Keratinocyte (primary cell): ENCODE data around the gene PXDC1. TPM values are rescaled to one million over a fixed set of nuclear protein-coding genes. Genes with fewer than 3 reads are reported as not detected.

Source experiments
- DNase-seq: peaks from one replicate; pipeline ENCODE4 v3.0.0-alpha.2; 2011; ENCODE audit warnings: low read depth, missing footprints, low spot score
- FAIRE-seq: peaks from 2 replicates; lab custom pipeline; 2011; peaks lifted over from hg19 to GRCh38; lab: Jason Lieb, UNC
- H2AFZ ChIP-seq: 2 replicates; pipeline ENCODE4 v1.6.0; 2012; ENCODE audit warnings: low read length, control low read depth, inconsistent platforms; ENCODE audit not compliant: control insufficient read depth
- H3K27ac ChIP-seq: 2 replicates; pipeline ENCODE4 v1.5.1; 2011; ENCODE audit warnings: low read length; ENCODE audit not compliant: control insufficient read depth, insufficient read depth
- H3K27me3 ChIP-seq: 3 replicates; pipeline ENCODE4 v1.6.0; 2011; ENCODE audit warnings: low read length; ENCODE audit not compliant: control insufficient read depth, insufficient read depth; ENCODE audit errors: extremely low read depth
- H3K36me3 ChIP-seq, 2 experiments: 2 replicates in 1 of 2; 3 replicates in 1 of 2; pipeline ENCODE4 v1.5.1; 2011; ENCODE audit warnings: low read length in 2 of 2, mild to moderate bottlenecking in 1 of 2; ENCODE audit not compliant: control insufficient read depth in 2 of 2, insufficient read depth in 2 of 2; ENCODE audit errors: extremely low read depth in 1 of 2
- H3K4me1 ChIP-seq: 3 replicates; pipeline ENCODE4 v1.5.1; 2011; ENCODE audit warnings: low read length; ENCODE audit not compliant: control insufficient read depth, insufficient read depth; ENCODE audit errors: extremely low read depth
- H3K4me2 ChIP-seq: 3 replicates; pipeline ENCODE4 v1.6.0; 2011; ENCODE audit warnings: low read depth, low read length; ENCODE audit not compliant: control insufficient read depth, insufficient read depth; ENCODE audit errors: extremely low read depth
- H3K4me3 ChIP-seq, 3 experiments: fragments of 200-600 bp in 1 of 3; sonication (generic) in 1 of 3; 2 replicates in 2 of 3; 3 replicates in 1 of 3; pipeline ENCODE4 v1.5.1; 2011 to 2016; ENCODE audit warnings: low read length in 3 of 3, mild to moderate bottlenecking in 3 of 3, control low read depth in 2 of 3, inconsistent platforms in 1 of 3, low read depth in 1 of 3, mixed read lengths in 1 of 3, mixed run types in 1 of 3, moderate library complexity in 1 of 3; ENCODE audit not compliant: control insufficient read depth in 2 of 3, insufficient read depth in 2 of 3; ENCODE audit errors: extremely low read depth in 1 of 3
- H3K79me2 ChIP-seq: 2 replicates; pipeline ENCODE4 v1.6.0; 2012; ENCODE audit warnings: low read length; ENCODE audit not compliant: control insufficient read depth, insufficient read depth
- H3K9ac ChIP-seq: 3 replicates; pipeline ENCODE4 v1.6.0; 2011; ENCODE audit warnings: low read length; ENCODE audit not compliant: control insufficient read depth, insufficient read depth; ENCODE audit errors: extremely low read depth
- H3K9me1 ChIP-seq: 3 replicates; pipeline ENCODE4 v1.6.0; 2011; ENCODE audit warnings: low read length; ENCODE audit not compliant: control insufficient read depth, insufficient read depth; ENCODE audit errors: extremely low read depth
- H3K9me3 ChIP-seq: 2 replicates; pipeline ENCODE4 v1.5.1; 2012; ENCODE audit warnings: low read depth, low read length; ENCODE audit not compliant: control insufficient read depth
- H4K20me1 ChIP-seq: 3 replicates; pipeline ENCODE4 v1.6.0; 2011; ENCODE audit warnings: low read length; ENCODE audit not compliant: control insufficient read depth, insufficient read depth; ENCODE audit errors: extremely low read depth
- CTCF ChIP-seq, 3 experiments: IDR thresholded peaks in 1 of 3; conservative IDR thresholded peaks in 1 of 3; optimal IDR thresholded peaks in 1 of 3; 2 replicates in 2 of 3; 3 replicates in 1 of 3; pipeline versions ENCODE3 to v1.5.1; 2011; ENCODE audit warnings: low read length in 3 of 3, mild to moderate bottlenecking in 3 of 3, moderate library complexity in 2 of 3, control low read depth in 1 of 3, inconsistent platforms in 1 of 3; ENCODE audit not compliant: insufficient read depth in 2 of 3; ENCODE audit errors: extremely low read depth in 1 of 3
- EZH2 ChIP-seq: IDR thresholded peaks from one replicate; pipeline ENCODE4 v1.6.1; 2012; ENCODE audit warnings: inconsistent platforms, mild to moderate bottlenecking, low read length, moderate library complexity
- dilution Hi-C: fragments of 300-500 bp; cut with MboI; formaldehyde crosslinking; loops from one replicate; pipeline ENCODE4 v1.7.0; 2020; ENCODE audit warnings: low sequenced_read_pairs; ENCODE audit not compliant: extremely low pct_ligation_motif_present
- polyA plus RNA-seq, 5 experiments: library from polyadenylated mRNA; depleted of rRNA in 3 of 5; stranded (reverse) in 3 of 5; stranded (forward) in 1 of 5; unstranded in 1 of 5; fragments of >200 nt; gene quantifications; 1 replicate in 1 of 5; 2 replicates in 3 of 5; 3 replicates in 1 of 5; pipeline versions ENCODE4 v1.2.1 to v1.2.3, GENCODE V29; 2011 to 2012; ENCODE audit warnings: missing spikeins in 2 of 5, low read depth in 1 of 5, low replicate concordance in 1 of 5

The PXDC1 gene
- polyA plus RNA-seq, 1 donor (not counting 4 experiments of a cell fraction or from before 2014, with no cell fraction given), result 17.1 TPM

- Histone ChIP-seq H3K27me3 (no peaks in the 10 kb centered on the region), H3K4me1 (peaks cover 2% of the 10 kb centered on the region), H3K9ac (no peak overlapping the region), H3K27ac (no peak overlapping the region), H3K9me1 (no peaks in the 10 kb centered on the region), H2AFZ (no peak overlapping the region), H3K9me3 (no peaks in the 10 kb centered on the region), H3K4me2 (no peak overlapping the region), H4K20me1 (no peaks in the 10 kb centered on the region), H3K79me2 (no peaks in the 10 kb centered on the region), H3K4me3 (no peak overlapping the region), H3K36me3 (no peaks in the 10 kb centered on the region)
- no peak for DNase-seq
- TF ChIP-seq EZH2 (no peak), CTCF (optimal IDR thresholded peaks at IDR 0.05 in 1 of 3, IDR thresholded peaks at IDR 0.05 in 1 of 3, conservative IDR thresholded peaks at IDR 0.05 in 1 of 3; ENCODE audit: extremely low read depth in 1 of 3, insufficient read depth in 2 of 3, low read length in 3 of 3) (no peak)
- dilution Hi-C loops, result loop anchor here (25.0 kb wide), 1 partner anchor 289 kb away; no protein-coding TSS in a partner anchor
- no peak for FAIRE-seq
These were observed 49.9 kb downstream of the PXDC1 start for GRCh38 chr6:3701631-3702030.

- Histone ChIP-seq H3K9me3 (no peaks in the 10 kb centered on the region), H3K4me3 (no peak overlapping the region), H3K27ac (no peak overlapping the region), H3K9me1 (no peaks in the 10 kb centered on the region), H3K9ac (no peak overlapping the region), H3K4me1 (no peaks in the 10 kb centered on the region), H4K20me1 (no peaks in the 10 kb centered on the region), H3K4me2 (no peak overlapping the region), H3K79me2 (no peaks in the 10 kb centered on the region), H2AFZ (no peak overlapping the region), H3K27me3 (no peaks in the 10 kb centered on the region), H3K36me3 (no peaks in the 10 kb centered on the region)
- TF ChIP-seq CTCF (optimal IDR thresholded peaks at IDR 0.05 in 1 of 3, IDR thresholded peaks at IDR 0.05 in 1 of 3, conservative IDR thresholded peaks at IDR 0.05 in 1 of 3; ENCODE audit: extremely low read depth in 1 of 3, insufficient read depth in 2 of 3, low read length in 3 of 3) (no peak), EZH2 (no peak)
- no peak for DNase-seq
- dilution Hi-C loops, result no loop called here
- FAIRE-seq, result no peak
These were observed 52.3 kb downstream of the PXDC1 start for GRCh38 chr6:3699231-3699630.
